Fibroblast of skin of back (primary cell): Measurements from ENCODE around the gene TP53I11.

ENCODE experiments used
- DNase-seq: peaks from one replicate; pipeline ENCODE4 v3.0.0-alpha.2; 2013

Gene TP53I11

DNA sequence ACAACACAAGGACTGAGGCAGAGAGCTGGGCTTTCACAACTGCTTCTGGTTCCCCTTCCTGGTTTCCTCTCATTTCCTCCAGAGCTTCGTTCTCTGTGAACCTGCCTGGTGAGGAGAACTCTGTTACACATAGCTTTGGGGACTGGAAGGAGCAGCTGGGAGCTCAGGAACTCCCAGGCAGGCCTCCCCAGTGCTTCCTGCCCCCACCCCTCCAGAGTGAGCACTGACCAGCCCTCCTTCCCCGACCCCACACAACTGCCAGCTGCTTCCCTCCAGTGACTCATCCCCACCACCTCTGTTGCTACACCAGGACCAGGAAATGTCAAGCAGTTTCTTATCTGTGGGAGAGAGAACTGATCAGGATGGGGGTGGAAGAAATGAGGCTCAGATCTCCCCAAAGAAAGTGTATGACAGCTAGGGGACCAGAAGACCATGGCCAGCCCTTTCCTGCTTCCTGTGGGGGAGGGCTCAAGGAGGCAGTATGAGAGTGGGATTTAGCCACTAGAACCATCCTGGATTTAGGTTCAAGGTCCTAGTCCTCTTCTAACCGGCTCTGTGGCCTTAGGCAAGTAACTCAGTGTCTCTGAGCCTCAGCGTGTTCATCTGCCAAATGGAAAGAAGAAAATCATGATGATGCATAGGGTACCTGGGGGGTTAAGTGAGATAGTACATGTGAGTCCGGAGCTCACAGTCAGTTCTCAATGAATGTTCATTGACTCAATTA, 4.5 kb upstream of the TP53I11 start:
- peak; percentile 78 for DNase-seq

DNA sequence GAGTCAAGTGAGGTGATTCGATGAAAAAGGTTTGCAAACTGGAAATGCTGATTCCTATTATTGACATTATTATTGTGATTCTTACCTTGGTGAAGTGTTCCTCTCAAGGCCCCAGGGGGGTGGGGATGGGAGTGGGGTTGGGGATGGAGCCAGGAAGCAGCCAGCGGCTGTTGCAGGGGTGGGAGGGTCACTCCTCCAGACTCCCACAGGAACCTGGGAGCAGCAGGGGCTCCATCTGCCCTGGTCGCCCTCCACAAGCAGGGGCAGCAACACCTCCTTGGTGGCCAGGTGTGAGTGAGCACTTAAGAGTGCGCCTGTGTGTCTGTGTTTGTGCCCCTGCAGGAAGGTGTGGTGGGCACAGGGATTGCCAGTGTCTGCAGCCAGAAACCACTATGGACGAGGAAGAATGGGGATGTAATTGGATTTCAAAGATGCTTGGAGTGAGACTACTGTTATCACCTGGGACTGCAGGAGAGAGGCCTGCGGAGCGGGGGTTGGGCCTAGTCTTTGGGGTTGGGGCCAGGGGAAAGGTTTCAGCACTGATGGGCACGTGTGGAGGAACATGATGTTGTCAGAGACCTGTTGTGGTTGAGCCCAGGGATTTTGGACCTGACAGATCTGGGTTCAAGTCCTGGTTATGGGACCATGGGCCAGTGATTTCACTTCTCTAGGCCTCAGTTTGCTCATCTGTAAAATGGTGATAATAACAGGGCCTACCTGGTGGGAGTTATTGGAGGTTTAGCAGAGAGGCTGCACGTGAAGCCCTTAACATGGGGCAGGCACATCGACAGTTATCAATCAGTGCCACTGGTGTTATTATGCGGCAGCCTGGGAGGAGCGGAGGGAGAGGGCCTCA, 3.6 kb upstream of the TP53I11 start:
- no peak for DNase-seq

DNA sequence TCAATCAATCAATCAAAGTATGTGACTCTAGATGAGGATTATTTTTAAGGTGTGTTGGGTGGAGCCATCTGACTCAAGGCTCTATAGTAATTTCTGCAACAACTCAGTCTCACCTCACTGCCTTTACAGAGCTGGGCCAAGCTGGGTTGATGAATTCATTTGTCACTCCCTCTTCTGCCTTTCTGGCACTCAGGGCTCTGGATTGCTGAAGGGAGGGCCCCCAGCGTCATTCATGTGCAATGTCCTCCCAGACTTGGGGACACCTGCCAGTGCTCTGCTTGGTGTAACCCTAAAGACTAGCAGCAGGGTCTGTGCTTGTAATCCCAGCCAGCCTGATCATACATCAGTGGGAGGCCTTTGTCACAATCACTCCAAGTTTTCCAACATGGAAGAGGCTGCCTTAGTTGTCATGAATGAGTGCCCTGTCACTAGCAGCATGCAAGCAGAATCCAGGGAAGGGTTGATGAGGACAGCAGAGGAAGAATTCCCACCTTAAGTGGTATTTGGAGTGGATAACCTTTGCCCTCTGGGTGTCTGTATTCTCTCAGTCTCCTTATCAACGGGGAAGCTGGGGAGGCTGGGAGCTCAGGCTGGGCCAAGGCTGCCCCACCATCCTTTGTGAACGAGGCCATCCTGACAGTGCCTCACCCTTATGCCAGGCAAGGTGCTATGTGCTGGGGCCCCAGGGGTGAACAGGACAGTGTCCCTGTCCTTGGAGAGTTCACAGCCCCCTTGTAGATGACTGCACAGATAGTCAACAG, 2.0 kb upstream of the TP53I11 start:
- no peak for DNase-seq

DNA sequence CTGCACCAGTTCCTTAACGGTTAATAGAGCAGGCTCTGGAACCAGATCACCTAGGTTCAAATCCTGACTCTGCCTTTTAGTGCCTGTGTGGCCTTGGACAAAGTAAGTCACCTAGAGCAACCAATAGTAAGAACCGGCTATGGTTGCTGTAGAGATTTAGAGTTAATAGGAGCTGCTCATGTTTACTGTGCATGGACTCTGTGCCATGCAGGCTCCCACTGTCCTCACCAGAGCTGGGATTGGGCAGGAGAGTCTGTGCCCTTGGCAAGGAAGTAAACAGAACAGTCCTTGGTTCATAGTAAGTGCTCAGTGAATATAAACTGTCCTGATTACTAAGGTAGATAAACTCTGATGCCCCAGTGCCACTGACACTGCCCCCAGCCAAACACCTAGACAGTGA, 1.4 kb upstream of the TP53I11 start:
- no peak for DNase-seq

DNA sequence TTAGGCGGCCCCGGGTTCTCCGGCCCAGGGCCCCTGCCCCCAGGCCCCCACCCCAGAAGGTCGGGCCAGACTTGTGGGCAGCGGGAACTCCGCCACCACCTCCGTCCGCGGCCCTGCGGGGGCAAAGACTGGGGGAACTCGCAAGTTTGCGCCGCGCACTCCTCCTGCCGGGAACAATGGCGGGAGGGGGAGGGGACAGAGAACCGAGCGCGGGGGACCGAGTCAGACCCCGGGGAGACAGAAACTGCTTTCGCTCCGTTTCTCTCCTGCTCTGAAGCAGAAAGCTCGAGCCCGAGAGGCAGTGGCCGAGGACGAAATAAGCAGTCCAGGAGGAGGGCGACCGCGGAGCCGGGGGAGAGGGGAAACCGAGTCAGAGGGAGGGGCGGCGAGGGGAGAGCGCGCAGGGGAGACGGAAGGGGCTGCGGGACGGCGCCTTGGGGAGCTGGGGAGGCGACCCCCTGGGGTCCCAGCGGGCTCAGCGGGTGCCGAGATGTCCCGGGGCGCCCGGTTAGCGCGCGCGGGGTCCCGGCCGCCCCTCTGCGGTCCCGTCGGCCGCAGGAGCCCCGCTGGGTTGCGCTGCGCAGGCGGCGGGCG, 555 bp downstream of the TP53I11 start:
- DNase-seq: no peak

DNA sequence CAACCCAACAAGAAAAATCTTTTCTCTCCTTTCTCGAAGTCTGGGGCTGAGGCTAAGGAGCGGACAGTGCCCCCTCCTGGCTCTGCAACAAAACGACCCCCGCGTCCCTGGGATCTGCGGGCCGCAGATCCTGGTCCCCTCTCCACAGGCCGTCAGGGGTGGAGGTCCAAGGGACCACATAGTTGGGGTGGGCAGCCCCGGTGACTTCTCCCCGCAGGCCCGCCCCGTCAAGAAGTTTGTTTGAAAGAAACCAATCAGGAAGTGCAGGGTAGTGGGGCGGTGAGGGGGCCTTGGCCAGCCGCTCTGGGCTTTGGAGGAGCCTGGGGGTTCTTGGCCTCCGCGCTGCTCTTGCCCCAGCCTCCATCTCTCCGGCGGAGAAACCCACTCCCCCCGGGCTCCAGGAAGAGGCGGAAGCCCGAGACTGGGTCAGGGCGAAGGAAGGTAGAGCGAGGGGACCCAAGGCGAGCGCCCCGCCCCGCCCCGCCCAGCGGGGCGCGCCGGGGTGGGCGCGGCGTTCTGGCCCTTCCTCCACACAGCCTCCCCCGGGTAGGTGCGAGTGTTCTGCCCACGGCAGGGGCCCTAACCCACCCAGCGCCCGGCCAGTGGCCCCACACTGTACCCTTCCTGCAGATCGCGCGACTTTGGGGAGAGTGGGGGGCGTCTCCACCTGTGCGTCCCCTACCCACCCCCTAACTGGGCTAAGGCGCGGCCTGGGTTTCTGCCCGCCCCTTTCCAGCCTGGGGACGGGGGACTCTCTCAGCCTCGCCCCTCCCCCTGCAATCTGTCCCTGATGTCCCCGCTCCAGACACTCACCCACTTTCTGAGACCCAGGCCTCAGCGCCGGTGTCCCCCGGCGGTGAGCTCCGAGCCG, 1.3 kb downstream of the TP53I11 start:
- peak; percentile 49 for DNase-seq

DNA sequence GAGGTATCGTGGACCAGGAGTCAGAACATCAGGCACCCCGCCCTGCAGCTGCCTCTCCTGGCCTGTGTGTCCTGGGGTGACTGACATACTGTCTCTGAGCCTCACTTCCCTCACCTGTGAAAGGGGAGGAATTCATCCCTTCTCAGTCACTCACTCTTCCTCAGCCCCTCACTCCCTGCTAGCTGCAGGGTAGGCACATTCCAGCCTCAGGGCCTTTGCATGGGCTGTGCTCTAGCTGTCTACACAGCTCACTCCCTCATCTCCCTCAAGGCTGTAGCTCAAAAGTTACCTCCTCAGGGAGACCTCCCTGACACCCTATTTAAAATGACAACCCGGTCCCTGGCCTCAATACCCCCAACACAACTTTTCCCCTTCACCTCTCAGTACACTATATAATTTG, 2.5 kb downstream of the TP53I11 start:
- no peak for DNase-seq

DNA sequence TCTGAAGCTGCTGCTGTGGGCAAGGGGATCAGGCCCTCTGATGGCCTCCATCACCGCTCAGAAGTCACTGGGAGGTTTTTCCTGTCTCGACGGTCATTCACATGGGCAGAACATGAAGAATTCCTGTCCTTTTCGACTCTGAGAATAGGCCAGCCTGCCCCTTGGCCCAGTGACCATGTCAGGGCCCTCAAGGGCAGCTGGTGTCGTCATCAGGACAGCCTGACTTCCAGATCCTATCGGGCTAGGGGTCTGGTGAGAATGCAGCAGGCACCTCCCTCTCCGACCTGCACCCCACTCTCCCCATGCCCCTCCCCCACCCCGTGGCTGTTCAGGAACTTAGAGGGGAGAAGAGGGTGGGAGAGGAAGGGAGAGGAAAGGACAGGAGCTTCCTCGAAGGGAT, 3.6 kb downstream of the TP53I11 start:
- no peak for DNase-seq

DNA sequence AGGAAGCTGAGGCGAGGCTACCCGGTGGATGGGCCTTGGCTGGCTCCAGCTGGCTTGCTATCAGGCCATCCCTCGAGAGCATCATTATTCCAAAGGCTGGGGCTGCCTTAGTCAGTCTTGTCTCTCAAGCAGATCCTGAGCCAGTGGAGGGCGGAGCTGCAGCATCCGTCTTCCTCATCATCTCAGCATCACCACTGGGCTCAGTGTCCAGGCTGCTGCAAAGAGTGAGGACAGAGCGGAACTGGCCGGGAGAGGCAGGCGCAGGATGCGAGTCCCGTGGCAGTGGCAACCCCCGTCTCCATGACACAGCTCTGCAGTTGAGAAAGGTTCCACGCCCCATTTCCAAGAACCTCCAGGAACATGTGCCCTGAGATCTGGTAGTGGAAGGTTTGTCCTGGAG, 4.4 kb downstream of the TP53I11 start:
- no peak for DNase-seq

DNA sequence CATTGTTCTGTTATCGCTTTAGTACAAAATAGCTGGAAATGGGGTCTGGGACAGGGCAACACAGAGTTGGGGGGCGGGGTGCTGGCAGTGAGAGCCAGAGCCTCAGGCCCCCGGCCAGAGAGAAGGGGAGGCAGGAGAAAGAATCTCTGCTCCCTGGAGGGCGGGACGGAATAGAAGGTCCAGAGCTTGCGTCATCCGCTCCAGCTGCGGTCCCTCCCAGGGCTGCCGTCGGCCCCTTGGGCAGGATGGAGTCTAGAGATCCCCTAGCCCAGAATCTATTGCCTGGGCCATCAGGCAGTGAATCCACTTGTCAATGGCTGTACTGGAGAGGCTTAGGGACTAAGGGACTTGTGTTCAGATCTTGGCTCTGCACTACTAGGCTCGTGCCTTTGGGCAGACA, 5.0 kb downstream of the TP53I11 start:
- DNase-seq: no peak

DNA sequence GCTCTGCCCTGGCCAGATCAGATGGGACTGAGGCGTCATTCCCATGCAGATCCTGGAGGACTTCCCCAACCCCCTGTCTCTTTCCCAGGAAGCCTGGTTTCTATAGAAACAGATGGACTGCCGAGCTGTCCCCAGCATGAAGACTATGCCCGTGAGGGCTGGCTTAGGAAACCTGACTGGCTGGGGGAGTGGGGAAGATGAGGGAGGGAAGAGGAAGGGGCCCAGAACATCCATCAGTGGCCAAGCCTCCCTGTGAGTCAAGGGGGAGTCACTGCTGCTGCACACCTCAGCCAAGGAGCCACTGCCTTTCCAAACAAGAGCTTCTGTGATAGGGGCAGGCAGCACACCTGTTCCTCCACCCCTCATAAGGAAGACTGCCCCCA, 5.8 kb downstream of the TP53I11 start:
- DNase-seq: no peak

DNA sequence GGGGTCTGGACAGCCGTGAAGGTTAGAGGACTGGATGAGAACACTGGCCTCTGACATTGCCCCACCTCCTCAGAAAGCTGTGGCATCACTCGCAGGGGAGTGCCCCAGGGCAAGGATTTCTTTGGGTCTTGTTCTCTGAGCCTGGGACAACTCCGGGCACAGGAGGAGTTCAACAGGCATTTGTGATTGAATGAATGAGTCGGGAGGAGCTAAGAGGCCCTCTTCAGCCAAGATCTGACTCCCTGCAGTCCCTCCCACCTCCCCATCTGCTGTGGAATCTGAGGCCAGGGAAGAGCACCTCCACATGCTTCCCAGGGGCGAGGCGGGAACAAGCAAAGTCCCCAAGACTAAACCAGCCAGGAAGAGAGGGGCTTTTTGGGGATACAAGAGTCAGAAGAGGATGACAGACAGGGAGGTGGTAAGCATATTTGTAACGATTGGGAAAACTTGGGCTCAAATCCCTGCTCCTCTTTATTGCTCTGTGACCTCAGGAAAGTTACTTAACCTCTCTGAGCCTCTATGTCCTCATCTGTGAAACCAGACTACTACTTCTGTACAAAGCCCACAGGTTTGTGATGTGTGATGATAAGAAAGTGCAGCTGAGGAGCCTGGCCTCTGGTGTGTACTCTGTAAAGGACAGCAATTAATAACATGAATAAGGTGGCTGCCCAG, 6.4 kb downstream of the TP53I11 start:
- no peak for DNase-seq

DNA sequence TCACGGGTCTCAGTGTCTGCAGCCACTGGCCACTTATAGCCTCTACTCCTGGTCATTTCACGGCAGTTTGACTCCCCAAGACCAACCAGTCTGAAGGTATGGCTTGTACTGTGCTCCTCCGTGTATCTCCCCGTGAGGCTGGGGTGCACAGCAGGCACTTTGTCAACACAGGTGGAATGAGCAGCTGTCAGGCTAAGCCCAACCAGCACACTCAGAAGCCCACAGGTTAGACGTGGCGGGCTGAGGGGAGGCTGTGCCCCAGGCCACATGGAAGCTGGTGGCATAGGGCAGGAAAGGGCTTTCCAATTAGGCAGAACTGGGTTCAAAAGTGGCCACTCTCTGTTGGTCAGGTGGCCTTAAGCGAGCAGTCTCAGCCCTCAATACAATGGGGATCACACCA, 7.0 kb downstream of the TP53I11 start:
- no peak for DNase-seq

DNA sequence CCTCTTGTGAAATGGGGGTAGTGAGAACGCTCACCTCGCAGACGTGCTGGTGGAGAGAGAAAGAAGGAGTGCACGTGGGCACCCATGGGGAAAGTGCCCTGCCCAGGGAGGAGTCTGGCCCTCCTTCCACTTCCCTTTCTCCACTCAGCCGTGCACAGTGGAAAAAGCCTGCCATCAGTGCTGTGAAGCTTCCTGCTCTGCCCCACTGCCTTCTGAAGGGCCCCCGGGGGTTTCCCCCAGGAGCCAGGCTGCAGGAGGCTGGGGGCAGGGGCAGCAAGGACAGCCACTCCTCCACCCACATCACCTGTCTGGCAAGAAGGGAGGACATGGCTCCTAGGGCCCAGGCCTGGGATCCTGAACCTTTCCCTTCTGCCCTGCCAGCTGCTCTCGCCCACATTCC, 7.6 kb downstream of the TP53I11 start:
- DNase-seq: no peak

DNA sequence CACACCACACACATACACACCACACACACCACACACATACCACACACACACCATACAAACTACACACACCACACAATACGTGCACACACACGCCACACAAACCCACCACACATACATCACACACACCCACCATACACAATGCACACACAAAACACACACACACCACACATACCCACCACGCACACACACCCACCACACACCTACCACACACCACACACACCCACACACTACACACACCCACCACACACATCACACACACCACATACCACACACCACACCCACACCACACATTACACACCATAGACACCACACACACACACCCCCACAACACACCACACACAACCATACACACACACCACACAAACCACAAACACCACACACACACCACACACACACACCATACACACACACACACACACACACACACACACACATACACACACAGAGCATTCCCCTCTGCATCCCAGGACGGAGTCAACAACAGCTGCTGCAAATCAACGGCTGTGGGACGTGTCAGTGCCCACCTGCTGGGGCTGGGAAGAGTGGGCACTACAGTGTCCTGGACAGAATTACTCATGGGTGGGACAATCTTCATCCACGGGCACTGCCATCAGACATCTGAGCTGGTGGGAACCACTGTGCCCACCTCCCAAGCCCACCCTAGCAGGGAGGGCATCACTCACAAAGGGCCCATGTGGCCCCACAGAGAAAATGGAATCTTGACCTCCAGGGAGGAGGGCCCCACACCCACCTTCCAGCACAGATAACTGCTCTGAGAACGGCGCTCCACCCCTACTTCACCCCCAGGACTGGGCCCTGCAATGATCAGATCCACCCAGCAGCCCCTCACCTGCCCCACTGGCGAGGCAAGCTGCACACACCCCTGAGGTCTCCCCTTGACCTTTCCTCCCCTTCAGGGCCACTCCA, 8.4 kb downstream of the TP53I11 start:
- no peak for DNase-seq

DNA sequence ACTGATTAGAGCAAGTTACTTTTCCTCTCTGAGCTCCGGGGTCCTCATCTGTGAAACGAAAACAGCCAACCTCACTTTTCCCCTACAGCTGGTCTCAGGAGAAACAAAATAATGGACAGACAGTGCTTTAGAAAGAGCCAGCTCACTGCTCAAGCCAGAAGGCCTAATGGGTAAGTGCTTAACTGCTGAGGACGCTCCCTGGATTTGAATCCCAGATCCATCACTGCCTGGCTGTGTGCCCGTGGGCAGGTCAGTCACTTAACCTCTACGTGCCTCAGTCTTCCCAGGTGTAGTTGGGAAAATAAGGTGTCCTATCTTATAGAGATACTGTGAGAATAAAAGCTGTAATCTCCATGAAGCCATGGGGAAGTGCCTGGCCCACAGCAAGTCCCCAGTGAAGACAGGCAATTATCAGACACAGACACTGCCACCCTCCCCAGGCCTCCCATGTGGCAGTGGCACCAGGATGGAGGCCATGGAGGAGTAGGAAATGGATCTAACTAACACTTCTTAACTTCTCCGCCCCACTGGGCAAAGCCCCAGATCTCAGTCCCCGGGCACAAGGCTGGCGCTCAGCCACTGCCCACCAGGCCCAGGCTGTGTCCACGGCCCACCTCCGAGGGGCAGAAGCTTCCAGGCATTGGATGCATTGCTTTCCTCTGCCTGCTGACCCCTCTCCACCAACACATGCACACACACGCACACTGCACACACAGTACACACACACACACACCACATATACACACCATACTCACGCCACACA, 9.2 kb downstream of the TP53I11 start:
- no peak for DNase-seq

DNA sequence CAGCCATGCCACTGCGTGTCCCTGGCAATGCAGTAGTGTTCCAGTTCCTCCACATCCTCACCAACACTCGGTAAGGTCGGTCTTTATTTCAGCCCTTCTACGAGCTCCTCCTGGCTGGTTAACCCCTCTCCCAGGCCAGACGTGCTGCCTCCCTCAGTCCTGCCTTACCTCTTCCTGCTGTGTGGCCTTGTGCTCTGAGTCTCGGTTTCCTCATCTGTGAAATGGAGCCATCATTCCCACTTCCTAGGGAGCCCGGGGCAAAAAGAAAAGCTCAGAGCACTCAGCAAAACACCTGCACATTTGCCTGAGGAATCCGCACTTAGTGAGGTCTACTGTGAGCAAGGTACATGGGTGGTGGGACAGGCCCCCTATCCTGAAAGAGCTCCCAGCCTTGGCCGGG, 9.8 kb downstream of the TP53I11 start:
- DNase-seq: no peak

DNA sequence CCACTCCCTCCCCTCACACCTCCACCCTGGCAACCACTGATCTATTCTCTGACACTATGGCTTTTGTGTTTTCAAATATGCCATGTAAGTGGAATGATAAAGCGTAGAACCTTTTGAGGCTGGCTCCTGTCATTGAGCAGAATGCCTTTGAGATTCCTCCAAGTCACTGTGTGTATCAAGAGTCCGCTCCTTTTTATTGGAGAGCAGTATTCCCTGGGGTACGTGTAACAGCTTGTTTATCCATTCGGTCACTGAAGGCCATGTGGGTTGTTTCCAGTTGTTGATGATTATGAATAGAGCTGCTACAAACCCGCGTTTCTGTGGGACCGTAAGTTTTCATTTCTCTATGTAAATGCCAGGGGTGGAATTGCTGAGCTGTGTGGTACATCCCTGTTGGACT, 10.3 kb downstream of the TP53I11 start:
- DNase-seq: no peak

DNA sequence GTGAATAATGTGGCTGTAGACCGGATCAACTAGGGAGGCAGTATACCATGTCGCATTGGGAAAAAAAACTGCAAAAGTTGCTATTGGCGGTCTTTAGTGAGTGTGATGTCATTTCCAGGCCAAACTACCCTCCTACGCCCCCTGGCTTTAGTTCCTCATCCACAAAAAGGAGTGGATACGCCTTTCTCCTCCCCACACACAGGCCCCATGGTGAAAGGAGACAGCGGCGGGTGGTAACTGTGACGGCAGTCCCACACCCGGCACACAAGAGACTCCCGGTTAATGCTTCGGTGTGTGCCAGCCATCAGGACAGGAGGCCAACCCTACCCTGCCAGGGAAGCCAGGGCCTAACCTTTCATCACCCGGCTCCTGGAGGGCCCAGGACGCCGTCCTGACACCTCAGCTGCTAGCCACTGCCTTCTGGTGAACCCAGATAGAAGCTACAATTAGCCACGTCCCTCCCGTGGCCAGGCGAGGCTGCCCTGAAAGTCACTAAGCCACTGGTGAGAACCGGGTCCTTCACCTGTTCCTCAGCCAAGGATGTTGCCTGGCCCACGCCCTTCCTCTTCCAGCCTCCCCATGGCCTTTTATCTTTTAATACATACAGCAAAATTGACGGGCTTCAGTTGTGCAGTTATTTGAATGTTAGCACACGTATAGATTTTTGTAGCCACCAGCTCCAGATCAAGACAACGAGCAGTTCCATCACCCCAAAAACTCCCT, 10.8 kb downstream of the TP53I11 start:
- DNase-seq: peak; percentile 42
